SK-N-SH treated with all-trans-retinoic acid at 6 μM for 48 hours (cell line): ENCODE results near the gene XPO5.

Source experiments
- ATAC-seq: fragments of 200-7000 bp; cut with Tn5 transposase; 3 replicates; pipeline ENCODE4 v1.9.1; 2020; ENCODE audit warnings: mild to moderate bottlenecking, moderate library complexity
- ARNTL ChIP-seq: fragments of 450-650 bp; formaldehyde crosslinking; IDR thresholded peaks from 2 replicates; pipeline ENCODE4 v1.5.0; 2020; ENCODE audit warnings: low read depth, mild to moderate bottlenecking, moderate library complexity, borderline replicate concordance
- ESRRG ChIP-seq: fragments of 250-450 bp; sonication (Bioruptor Pico); IDR thresholded peaks from 2 replicates; pipeline ENCODE4 v1.6.1; 2021; ENCODE audit warnings: mild to moderate bottlenecking
- GLIS3 ChIP-seq: fragments of 250-450 bp; sonication (Bioruptor Pico); IDR thresholded peaks from 2 replicates; pipeline ENCODE4 v1.5.0; 2020; ENCODE audit warnings: mild to moderate bottlenecking, moderate library complexity
- ISL1 ChIP-seq: fragments of 250-450 bp; sonication (Bioruptor Pico); IDR thresholded peaks from 2 replicates; pipeline ENCODE4 v2.1.2; 2022; ENCODE audit warnings: mild to moderate bottlenecking, moderate library complexity
- OSR1 ChIP-seq: fragments of 250-450 bp; sonication (Bioruptor Pico); IDR thresholded peaks from 2 replicates; pipeline ENCODE4 v1.8.0; 2022; ENCODE audit warnings: moderate library complexity, mild to moderate bottlenecking, inconsistent platforms
- PATZ1 ChIP-seq: fragments of 250-450 bp; sonication (Bioruptor Pico); IDR thresholded peaks from 2 replicates; pipeline ENCODE4 v1.8.0; 2020; ENCODE audit warnings: mild to moderate bottlenecking, moderate library complexity, borderline replicate concordance
- PPARA ChIP-seq: fragments of 250-450 bp; sonication (Bioruptor Pico); IDR thresholded peaks from 2 replicates; pipeline ENCODE4 v1.5.0; 2020; ENCODE audit warnings: mild to moderate bottlenecking, borderline replicate concordance
- RARB ChIP-seq: fragments of 250-450 bp; sonication (Bioruptor Pico); IDR thresholded peaks from 2 replicates; pipeline ENCODE4 v1.8.0; 2021; ENCODE audit warnings: mild to moderate bottlenecking, moderate library complexity
- SNAI2 ChIP-seq: fragments of 250-450 bp; sonication (Bioruptor Pico); IDR thresholded peaks from 2 replicates; pipeline ENCODE4 v1.5.0; 2020; ENCODE audit warnings: mild to moderate bottlenecking, moderate library complexity
- TOX ChIP-seq: fragments of 250-450 bp; sonication (Bioruptor Pico); IDR thresholded peaks from 2 replicates; pipeline ENCODE4 v1.8.0; 2021; ENCODE audit warnings: mild to moderate bottlenecking, moderate library complexity, borderline replicate concordance
- TSHZ2 ChIP-seq: fragments of 250-450 bp; sonication (Bioruptor Pico); IDR thresholded peaks from 2 replicates; pipeline ENCODE4 v1.5.0; 2020; ENCODE audit warnings: mild to moderate bottlenecking, moderate library complexity
- ZFP3 ChIP-seq: fragments of 250-450 bp; sonication (Bioruptor Pico); IDR thresholded peaks from 2 replicates; pipeline ENCODE4 v1.5.0; 2020; ENCODE audit warnings: mild to moderate bottlenecking, moderate library complexity
- ZFP30 ChIP-seq: fragments of 450-650 bp; formaldehyde crosslinking; IDR thresholded peaks from 2 replicates; pipeline ENCODE4 v1.5.0; 2022; ENCODE audit warnings: mild to moderate bottlenecking, moderate library complexity
- ZNF565 ChIP-seq: fragments of 450-650 bp; formaldehyde crosslinking; conservative IDR thresholded peaks from 2 replicates; pipeline ENCODE4 v1.5.0; 2020; ENCODE audit warnings: low read depth, mild to moderate bottlenecking, moderate library complexity
- TF ChIP-seq, protein P1 (sequence below): fragments of 250-450 bp; sonication (Bioruptor Pico); IDR thresholded peaks from 2 replicates; pipeline ENCODE4 v1.8.0; 2021; ENCODE audit warnings: low read depth, mild to moderate bottlenecking, moderate library complexity, borderline replicate concordance

XPO5 gene

DNA sequence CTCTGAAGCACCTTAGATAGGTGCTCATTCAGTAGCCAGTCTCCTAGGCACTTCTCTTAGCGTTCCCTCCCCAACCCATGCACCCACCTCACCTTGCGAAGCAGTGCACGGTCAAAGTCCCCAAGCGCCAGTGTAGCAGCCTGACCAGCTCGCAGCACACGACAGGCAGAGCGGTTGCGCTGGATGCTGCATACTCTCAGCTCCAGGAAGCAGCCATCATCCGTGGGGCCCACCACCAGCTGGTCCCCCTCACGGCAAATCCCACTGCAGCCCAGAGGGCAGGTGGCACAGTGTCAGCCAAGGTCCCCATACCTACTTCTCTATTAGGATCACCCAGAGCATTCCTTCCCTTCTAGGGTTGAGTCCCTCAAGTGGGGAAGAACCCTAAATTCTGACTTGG, 46.7 kb upstream of the XPO5 start:
- ATAC-seq: no peak
- TF ChIP-seq PATZ1 (CRISPR knock-in tag) (no peak), RARB (CRISPR knock-in tag) (no peak), TOX (CRISPR knock-in tag) (no peak), GLIS3 (CRISPR knock-in tag) (no peak), ZNF565 (no peak), ESRRG (CRISPR knock-in tag) (no peak), ZFP30 (CRISPR knock-in tag) (no peak), TSHZ2 (CRISPR knock-in tag) (no peak), SNAI2 (CRISPR knock-in tag) (no peak)

DNA sequence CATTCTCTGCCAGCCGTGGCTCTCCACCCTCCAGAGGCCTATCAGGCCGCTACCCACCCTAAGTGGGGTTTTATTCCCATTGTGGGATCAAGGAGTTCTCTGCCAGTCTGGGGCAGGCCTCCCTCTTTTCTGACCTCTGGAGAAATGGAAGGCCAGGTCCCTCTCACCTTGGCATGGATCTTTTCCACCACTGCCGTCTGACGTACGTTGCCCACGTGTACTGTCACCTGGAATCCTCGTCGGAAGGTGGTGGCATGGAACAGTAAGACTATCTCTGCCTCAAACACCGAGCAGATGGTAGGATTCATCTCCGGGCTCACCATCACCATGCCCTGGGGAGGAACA, 46.0 kb upstream of the XPO5 start:
- ATAC-seq: no peak
- TF ChIP-seq PPARA (CRISPR knock-in tag): no peak
- TF ChIP-seq PATZ1 (CRISPR knock-in tag): no peak
- no peak for TF ChIP-seq ZFP3 (CRISPR knock-in tag)
- TF ChIP-seq GLIS3 (CRISPR knock-in tag): no peak
- TF ChIP-seq OSR1: no peak
- no peak for TF ChIP-seq ISL1 (CRISPR knock-in tag)
- TF ChIP-seq ESRRG (CRISPR knock-in tag): no peak
- TF ChIP-seq TSHZ2 (CRISPR knock-in tag): no peak
- TF ChIP-seq ARNTL: no peak
- TF ChIP-seq, protein P1, sequence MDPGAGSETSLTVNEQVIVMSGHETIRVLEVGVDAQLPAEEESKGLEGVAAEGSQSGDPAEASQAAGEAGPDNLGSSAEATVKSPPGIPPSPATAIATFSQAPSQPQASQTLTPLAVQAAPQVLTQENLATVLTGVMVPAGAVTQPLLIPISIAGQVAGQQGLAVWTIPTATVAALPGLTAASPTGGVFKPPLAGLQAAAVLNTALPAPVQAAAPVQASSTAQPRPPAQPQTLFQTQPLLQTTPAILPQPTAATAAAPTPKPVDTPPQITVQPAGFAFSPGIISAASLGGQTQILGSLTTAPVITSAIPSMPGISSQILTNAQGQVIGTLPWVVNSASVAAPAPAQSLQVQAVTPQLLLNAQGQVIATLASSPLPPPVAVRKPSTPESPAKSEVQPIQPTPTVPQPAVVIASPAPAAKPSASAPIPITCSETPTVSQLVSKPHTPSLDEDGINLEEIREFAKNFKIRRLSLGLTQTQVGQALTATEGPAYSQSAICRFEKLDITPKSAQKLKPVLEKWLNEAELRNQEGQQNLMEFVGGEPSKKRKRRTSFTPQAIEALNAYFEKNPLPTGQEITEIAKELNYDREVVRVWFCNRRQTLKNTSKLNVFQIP: no peak
- TF ChIP-seq TOX (CRISPR knock-in tag): no peak

GRCh38 chr6:43621078-43621835, 45.4 kb upstream of the XPO5 start:
- TF ChIP-seq PPARA (CRISPR knock-in tag) (no peak), ZFP3 (CRISPR knock-in tag) (no peak), ESRRG (CRISPR knock-in tag) (no peak)
- TF ChIP-seq, all 23 proteins: peak for 0
- no peak; the same call in 2 of the 3 replicates for ATAC-seq
